HepG2 (cell line): ENCODE measurements around the gene CTDNEP1. TPM values are rescaled to one million over a fixed set of nuclear protein-coding genes. Genes with fewer than 3 reads are reported as not detected.

Source experiments
- ERF ChIP-seq: IDR thresholded peaks from 2 replicates; pipeline ENCODE4 v1.6.1; 2018; ENCODE audit warnings: missing biosample characterization, missing genetic modification reagents
- IKZF5 ChIP-seq: IDR thresholded peaks from 2 replicates; pipeline ENCODE4 v1.6.1; 2018; ENCODE audit warnings: missing genetic modification reagents, mild to moderate bottlenecking, missing compliant biosample characterization
- IRF1 ChIP-seq: sonication (generic); formaldehyde crosslinking; IDR thresholded peaks from 2 replicates; pipeline ENCODE4 v1.4.0; 2020; ENCODE audit warnings: low read depth, mild to moderate bottlenecking, missing genetic modification reagents
- NFYB ChIP-seq: sonication (generic); formaldehyde crosslinking; IDR thresholded peaks from 2 replicates; pipeline ENCODE4 v1.4.0; 2020; ENCODE audit warnings: missing genetic modification reagents
- NFYC ChIP-seq: IDR thresholded peaks from 2 replicates; pipeline ENCODE4 v1.6.1; 2016; ENCODE audit warnings: missing genetic modification reagents, missing compliant biosample characterization
- PHB2 ChIP-seq: fragments of 450-650 bp; IDR thresholded peaks from 2 replicates; pipeline ENCODE4 v1.6.1; 2018; ENCODE audit not compliant: partially characterized antibody
- RFXAP ChIP-seq: sonication (generic); formaldehyde crosslinking; IDR thresholded peaks from 2 replicates; pipeline ENCODE4 v1.4.0; 2020; ENCODE audit warnings: missing genetic modification reagents, borderline replicate concordance
- TFDP2 ChIP-seq: sonication (generic); formaldehyde crosslinking; IDR thresholded peaks from 2 replicates; pipeline ENCODE4 v1.4.0; 2020; ENCODE audit warnings: missing genetic modification reagents
- ZBED4 ChIP-seq: sonication (generic); formaldehyde crosslinking; IDR thresholded peaks from 2 replicates; pipeline ENCODE4 v1.4.0; 2020; ENCODE audit warnings: missing genetic modification reagents, borderline replicate concordance
- ZNF569 ChIP-seq: sonication (generic); formaldehyde crosslinking; IDR thresholded peaks from 2 replicates; pipeline ENCODE4 v1.5.0; 2020; ENCODE audit warnings: mild to moderate bottlenecking, missing genetic modification reagents, moderate library complexity, borderline replicate concordance
- ZSCAN21 ChIP-seq: sonication (generic); formaldehyde crosslinking; IDR thresholded peaks from 2 replicates; pipeline ENCODE4 v1.8.0; 2022; ENCODE audit warnings: mild to moderate bottlenecking, missing genetic modification reagents, moderate library complexity, borderline replicate concordance
- polyA plus RNA-seq, 8 experiments: library from polyadenylated mRNA; depleted of rRNA in 3 of 8; stranded (reverse) in 7 of 8; unstranded in 1 of 8; fragments of >200 nt; fragmentation: Illumina TruSeq in 4 of 8; extraction: Trizol in 4 of 8; gene quantifications; 2 replicates each; pipeline versions ENCODE4 v1.2.1 to v1.2.3, GENCODE V29; 2011 to 2016; ENCODE audit warnings: low read depth in 4 of 8, missing spikeins in 1 of 8, mixed read lengths in 1 of 8; ENCODE audit not compliant: insufficient read depth in 1 of 8
- total RNA-seq, 5 experiments: library from RNA; depleted of rRNA; stranded (reverse); fragments of >200 nt; fragmentation: Illumina TruSeq; extraction: Trizol; gene quantifications; 2 replicates each; pipeline ENCODE4 v1.2.3, GENCODE V29; 2016; ENCODE audit warnings: low read depth in 1 of 5
- TF ChIP-seq, protein P1 (sequence below): sonication (generic); formaldehyde crosslinking; IDR thresholded peaks from 2 replicates; pipeline ENCODE4 v1.4.0; 2020; ENCODE audit warnings: missing genetic modification reagents, borderline replicate concordance
- TF ChIP-seq, protein P2 (sequence below): sonication (generic); formaldehyde crosslinking; IDR thresholded peaks from 2 replicates; pipeline ENCODE4 v1.4.0; 2020; ENCODE audit warnings: mild to moderate bottlenecking, low read depth, missing genetic modification reagents

The CTDNEP1 gene
- total and polyA plus RNA-seq, 2 of the 13 experiments (the other 11 are each of a cell fraction or from before 2014, with no cell fraction given): 19.8 to 118 TPM

GRCh38 chr17:7239091-7240027 is 12.2 kb downstream of the CTDNEP1 start, which contains the start of gene PHF23 (continued):
- TF ChIP-seq, protein P1, sequence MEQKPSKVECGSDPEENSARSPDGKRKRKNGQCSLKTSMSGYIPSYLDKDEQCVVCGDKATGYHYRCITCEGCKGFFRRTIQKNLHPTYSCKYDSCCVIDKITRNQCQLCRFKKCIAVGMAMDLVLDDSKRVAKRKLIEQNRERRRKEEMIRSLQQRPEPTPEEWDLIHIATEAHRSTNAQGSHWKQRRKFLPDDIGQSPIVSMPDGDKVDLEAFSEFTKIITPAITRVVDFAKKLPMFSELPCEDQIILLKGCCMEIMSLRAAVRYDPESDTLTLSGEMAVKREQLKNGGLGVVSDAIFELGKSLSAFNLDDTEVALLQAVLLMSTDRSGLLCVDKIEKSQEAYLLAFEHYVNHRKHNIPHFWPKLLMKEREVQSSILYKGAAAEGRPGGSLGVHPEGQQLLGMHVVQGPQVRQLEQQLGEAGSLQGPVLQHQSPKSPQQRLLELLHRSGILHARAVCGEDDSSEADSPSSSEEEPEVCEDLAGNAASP (CRISPR knock-in tag): 0 out of 2 replicates have a peak, but pooled peaks have one; percentile 33
- TF ChIP-seq ERF (CRISPR knock-in tag) (no peak), NFYB (CRISPR knock-in tag) (peak; percentile 63), NFYC (CRISPR knock-in tag) (peak; percentile 50; the same call in 1 of the 2 replicates), IRF1 (CRISPR knock-in tag) (no peak), RFXAP (0 out of 2 replicates have a peak, but pooled peaks have one; percentile 46), ZBED4 (no peak), ZNF569 (CRISPR knock-in tag) (no peak), ZSCAN21 (no peak), PHB2 (no peak), TFDP2 (CRISPR knock-in tag) (peak; percentile 39; the same call in 1 of the 2 replicates), IKZF5 (CRISPR knock-in tag) (no peak)
- TF ChIP-seq, protein P2, sequence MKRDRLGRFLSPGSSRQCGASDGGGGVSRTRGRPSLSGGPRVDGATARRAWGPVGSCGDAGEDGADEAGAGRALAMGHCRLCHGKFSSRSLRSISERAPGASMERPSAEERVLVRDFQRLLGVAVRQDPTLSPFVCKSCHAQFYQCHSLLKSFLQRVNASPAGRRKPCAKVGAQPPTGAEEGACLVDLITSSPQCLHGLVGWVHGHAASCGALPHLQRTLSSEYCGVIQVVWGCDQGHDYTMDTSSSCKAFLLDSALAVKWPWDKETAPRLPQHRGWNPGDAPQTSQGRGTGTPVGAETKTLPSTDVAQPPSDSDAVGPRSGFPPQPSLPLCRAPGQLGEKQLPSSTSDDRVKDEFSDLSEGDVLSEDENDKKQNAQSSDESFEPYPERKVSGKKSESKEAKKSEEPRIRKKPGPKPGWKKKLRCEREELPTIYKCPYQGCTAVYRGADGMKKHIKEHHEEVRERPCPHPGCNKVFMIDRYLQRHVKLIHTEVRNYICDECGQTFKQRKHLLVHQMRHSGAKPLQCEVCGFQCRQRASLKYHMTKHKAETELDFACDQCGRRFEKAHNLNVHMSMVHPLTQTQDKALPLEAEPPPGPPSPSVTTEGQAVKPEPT (CRISPR knock-in tag): no peak
